ENCODE data around the gene BAAT.

BAAT gene

DNA sequence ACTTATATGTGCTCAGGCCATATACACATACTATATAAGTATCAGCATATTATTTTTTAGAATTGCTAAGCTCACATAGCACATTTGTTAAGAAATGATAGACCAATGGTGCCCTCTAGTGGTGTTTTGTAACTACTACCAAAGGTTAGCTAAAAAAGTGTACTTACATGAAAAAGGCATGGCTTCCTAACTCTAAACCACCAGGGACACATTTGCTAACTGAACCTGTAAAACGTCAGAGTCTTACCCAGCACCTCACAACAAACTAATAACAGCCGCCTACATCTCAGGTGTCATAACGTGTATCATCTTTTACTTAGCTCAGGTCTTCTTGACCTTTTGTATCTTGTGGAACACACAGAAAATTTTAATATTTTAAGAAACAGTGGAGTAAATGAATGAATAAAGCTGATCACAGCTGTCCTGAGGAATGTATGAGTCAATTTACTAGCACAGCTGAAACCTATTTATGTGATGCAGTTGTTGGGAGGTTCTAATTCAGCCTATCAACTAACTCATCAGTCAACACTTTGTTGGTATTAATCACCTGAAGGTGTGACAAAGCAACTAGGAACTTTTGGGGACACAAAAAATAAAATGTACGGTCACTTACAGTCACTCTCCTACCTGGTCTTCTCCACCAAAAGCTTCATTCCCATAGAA lies 72.9 kb downstream of the BAAT start:
- DNase-seq: no peak

DNA sequence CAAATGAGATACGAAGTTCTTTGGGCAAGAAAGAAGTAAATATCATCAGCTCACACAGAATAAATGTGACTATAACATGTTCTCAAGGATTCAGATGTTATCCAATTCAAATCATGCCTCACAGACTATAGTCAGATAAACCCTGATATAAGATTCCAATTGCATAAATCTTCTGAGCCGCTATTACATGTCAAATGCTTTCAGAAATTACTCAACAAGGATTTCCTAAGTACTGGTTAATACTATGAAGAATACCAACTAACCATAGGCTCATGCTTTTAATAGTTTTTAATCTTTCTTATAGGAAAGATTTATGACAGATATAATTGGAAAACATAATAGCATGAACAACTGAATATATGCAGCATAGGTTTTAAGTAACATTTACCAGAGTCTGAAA lies 73.6 kb downstream of the BAAT start:
- no peak for DNase-seq
